Measurements from ENCODE around the gene KIAA0319L.

Gene KIAA0319L

DNA sequence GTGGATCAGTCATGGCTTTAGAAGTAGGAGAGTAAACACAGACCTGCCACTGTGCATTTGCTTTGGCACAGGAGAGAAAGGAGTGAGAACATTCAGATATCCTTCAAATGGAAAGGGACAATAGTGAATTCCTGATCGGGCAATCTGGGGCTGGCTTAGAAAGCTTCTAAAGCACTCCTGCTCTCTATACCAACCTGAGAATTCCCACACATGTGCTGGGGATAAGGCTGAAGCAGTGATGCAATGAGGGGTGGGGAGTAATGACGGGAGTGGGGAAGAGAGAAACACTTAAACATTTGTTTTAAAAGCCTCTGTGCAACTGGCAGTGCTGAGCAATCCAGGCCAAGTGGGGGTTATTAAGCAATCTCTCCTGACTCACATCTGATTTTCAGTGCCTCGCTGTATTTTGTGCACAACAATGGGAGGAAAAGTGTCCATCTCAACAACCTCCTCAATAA, 108.8 kb downstream of the KIAA0319L start:
- TF ChIP-seq, protein P1, sequence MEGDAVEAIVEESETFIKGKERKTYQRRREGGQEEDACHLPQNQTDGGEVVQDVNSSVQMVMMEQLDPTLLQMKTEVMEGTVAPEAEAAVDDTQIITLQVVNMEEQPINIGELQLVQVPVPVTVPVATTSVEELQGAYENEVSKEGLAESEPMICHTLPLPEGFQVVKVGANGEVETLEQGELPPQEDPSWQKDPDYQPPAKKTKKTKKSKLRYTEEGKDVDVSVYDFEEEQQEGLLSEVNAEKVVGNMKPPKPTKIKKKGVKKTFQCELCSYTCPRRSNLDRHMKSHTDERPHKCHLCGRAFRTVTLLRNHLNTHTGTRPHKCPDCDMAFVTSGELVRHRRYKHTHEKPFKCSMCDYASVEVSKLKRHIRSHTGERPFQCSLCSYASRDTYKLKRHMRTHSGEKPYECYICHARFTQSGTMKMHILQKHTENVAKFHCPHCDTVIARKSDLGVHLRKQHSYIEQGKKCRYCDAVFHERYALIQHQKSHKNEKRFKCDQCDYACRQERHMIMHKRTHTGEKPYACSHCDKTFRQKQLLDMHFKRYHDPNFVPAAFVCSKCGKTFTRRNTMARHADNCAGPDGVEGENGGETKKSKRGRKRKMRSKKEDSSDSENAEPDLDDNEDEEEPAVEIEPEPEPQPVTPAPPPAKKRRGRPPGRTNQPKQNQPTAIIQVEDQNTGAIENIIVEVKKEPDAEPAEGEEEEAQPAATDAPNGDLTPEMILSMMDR (conservative IDR thresholded peaks at IDR 0.05; ENCODE audit: low read depth, low read length), result no peak
- peak; percentile 96 for DNase-seq (ENCODE audit: low read depth)
- H3K4me3 ChIP-seq (ENCODE audit: low read depth, low read length), result no peak overlapping the region

DNA sequence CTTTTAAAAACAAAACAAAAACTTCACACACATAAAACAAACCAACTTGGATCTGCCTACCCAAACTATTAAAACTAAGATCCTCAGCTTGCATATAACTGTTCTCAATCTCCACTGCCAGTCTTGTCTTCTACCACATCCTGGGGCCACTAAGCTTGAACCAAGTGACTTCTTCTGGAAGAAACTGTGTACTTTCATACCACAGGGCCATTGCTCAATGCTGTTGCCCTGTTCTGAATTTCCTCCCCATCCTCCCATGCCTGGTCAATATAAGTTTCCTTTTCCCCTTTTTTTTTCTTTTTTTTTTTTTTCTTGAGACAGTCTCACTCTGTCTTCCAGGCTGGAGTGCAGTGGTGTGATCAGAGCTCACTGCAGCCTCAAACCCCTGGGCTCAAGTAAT, 109.9 kb downstream of the KIAA0319L start:
- peak; percentile 23 for DNase-seq (ENCODE audit: low read depth)
- TF ChIP-seq, protein P1 (conservative IDR thresholded peaks at IDR 0.05; ENCODE audit: low read depth, low read length), result no peak
- H3K4me3 ChIP-seq (ENCODE audit: low read depth, low read length), result no peak overlapping the region

DNA sequence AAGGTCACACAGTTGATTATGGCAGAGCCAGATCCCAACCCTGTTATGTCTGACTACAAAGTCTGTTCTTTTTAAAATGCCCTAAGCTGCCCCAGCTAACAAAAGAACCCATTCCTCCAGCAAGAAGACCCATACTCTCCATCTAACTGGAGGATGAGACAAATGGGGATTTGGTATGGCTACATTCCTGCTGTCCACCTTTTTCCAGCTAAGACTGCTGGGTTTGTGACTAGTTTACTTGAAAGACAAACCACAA, 112.8 kb downstream of the KIAA0319L start:
- no peak overlapping the region for H3K4me3 ChIP-seq (ENCODE audit: low read depth, low read length)
- TF ChIP-seq, protein P1 (conservative IDR thresholded peaks at IDR 0.05; ENCODE audit: low read depth, low read length), result no peak
- DNase-seq (ENCODE audit: low read depth), result no peak

DNA sequence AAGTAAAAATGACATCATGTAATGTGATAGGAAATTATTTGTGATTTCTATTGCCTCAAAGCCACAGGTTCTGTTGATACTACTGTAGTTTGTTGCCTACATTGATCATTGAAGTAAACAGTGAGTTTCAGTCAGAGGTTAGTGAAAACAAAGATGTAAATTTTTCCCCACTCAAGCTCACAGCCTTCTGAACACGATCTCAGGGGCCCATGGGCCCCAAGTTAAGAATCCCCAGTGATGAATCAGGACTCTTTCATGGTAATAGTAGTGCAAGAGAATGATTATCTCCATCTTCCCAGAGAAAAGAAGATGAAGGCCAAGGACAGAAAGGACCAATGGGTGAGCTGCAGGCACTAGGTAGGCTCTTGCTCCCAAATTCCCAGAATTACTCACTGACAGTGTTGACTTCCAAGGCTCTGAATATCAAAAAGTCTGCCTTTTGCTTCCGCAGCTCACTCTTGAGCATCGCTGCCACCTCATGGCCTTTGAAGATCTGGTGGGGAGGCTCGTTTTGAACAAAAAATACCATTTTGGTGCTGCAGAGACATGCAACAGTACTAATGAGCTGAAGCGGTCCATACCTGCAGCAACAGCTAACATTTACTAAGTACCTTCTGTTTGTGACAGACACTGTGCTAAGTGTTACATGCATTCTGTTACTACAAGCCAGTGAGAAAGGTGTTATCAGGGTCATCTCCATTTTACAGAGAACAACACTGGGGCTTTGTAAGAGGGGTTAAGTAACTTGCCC, 113.3 kb downstream of the KIAA0319L start:
- TF ChIP-seq, protein P1 (conservative IDR thresholded peaks at IDR 0.05; ENCODE audit: low read depth, low read length), result peak; percentile 44
- peak; percentile 32 for DNase-seq (ENCODE audit: low read depth)

DNA sequence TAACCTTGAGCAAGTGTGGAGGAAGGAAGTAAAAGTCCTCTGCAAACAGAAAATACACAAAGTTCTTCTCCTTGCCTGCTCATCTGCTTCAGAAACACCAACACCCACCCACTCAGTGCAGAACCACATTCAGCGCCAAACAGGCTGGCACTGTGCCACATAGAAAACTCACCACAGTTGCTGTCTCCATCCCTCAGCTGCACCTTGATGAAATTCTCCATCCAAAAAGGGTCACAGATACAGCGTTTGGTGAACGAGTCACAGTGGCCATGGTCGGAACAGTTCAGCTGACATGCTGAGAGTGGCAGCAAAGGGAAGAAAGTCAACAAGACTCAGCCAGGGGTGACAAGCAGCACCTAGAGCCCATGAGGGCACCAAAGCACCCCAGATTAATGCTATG, 114.5 kb downstream of the KIAA0319L start:
- DNase-seq (ENCODE audit: low read depth), result peak; percentile 13
- no peak overlapping the region for H3K4me3 ChIP-seq (ENCODE audit: low read depth, low read length)
- TF ChIP-seq, protein P1 (conservative IDR thresholded peaks at IDR 0.05; ENCODE audit: low read depth, low read length), result no peak

More for the DNA sequence above, 113.3 kb downstream of the KIAA0319L start:
- no peak overlapping the region for H3K4me3 ChIP-seq (ENCODE audit: low read depth, low read length)

DNA sequence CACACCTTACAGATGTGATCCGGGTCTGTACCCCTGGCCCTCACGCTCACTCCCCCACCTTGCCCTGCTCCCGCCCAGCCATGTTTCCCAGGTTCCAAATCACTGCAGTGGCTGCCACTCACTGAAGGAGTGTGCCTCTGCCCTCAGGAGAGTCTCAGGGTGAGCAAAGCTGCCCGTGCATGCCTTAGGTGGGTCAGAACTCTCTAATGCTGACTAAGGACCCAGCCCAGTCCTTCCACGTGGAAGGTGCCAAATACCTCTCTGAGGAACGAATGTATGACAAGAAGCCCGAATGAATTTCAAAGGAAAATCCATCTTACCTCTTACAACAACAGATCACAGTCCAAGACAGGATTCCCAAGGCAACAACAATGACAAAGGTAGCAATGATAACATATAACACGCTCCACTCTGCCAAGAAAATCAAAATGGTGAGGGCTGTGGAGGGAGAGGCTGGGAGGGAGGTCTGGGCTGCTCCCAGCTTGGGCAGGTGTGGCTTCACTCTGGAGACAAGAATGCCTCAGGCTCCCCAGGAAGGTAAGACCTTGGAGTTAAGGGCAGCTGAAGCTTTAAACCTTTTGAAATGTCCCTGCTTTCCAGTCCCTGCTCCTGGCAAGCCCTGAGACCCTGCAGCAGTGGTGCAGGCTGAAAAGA, 115.2 kb downstream of the KIAA0319L start:
- no peak overlapping the region for H3K4me3 ChIP-seq (ENCODE audit: low read depth, low read length)
- DNase-seq (ENCODE audit: low read depth), result no peak
- TF ChIP-seq, protein P1 (conservative IDR thresholded peaks at IDR 0.05; ENCODE audit: low read depth, low read length), result no peak

DNA sequence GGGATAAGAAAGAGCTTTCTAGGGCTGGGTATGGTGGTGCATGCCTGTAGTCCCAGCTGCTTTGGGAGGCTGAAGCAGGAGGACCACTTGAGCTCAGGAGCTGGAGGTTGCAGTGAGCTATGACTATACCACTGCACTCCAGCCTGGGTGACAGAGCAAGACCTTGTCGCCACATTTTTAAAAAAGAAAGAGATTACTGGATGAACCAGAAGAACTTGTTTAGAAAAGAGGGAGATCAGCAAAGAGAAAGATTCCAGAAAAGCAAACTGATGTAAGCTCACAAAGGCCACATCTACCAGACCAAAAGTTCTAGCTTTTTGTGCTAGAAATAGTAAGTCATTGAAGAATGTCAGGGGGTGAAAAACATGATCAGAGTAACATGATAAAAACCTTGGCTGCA, 117.6 kb downstream of the KIAA0319L start:
- DNase-seq (ENCODE audit: low read depth), result no peak
- H3K4me3 ChIP-seq (ENCODE audit: low read depth, low read length), result no peak overlapping the region
- TF ChIP-seq, protein P1 (conservative IDR thresholded peaks at IDR 0.05; ENCODE audit: low read depth, low read length), result no peak

All from choroid plexus epithelial cell (primary cell).